Nephron (organoid): Measurements from ENCODE around the gene ZNF629.
A peak's percentile ranks its signal among the peaks of the same experiment; 100 is the strongest.

Source experiments
- H3K27ac Mint-ChIP-seq, 3 experiments: 2 replicates each; pipeline ENCODE4 v1.8.0; 2020; ENCODE audit warnings: mixed read lengths in 3 of 3, mild to moderate bottlenecking in 2 of 3, moderate library complexity in 1 of 3
- H3K27me3 Mint-ChIP-seq: 2 replicates; pipeline ENCODE4 v1.8.0; 2021; ENCODE audit warnings: low read depth, mild to moderate bottlenecking, moderate library complexity, mixed read lengths
- H3K36me3 Mint-ChIP-seq: 2 replicates; pipeline ENCODE4 v1.8.0; 2020; ENCODE audit warnings: low read depth, mixed read lengths
- H3K4me1 Mint-ChIP-seq: 2 replicates; pipeline ENCODE4 v1.8.0; 2020; ENCODE audit warnings: mixed read lengths
- H3K4me3 Mint-ChIP-seq, 3 experiments: 2 replicates each; pipeline ENCODE4 v1.8.0; 2020; ENCODE audit warnings: mild to moderate bottlenecking in 3 of 3, mixed read lengths in 3 of 3, moderate library complexity in 2 of 3
- H3K9me3 Mint-ChIP-seq: 2 replicates; pipeline ENCODE4 v1.8.0; 2020; ENCODE audit warnings: mixed read lengths
- CTCF ChIP-seq, 3 experiments: fragments of 200-600 bp; sonication (generic); IDR thresholded peaks; one replicate each; pipeline ENCODE4 v1.5.0; 2021; ENCODE audit warnings: antibody characterized with exemption in 3 of 3; ENCODE audit not compliant: unreplicated experiment in 3 of 3

The ZNF629 gene

GRCh38 chr16:30782486-30783279, 4.3 kb downstream of the ZNF629 start:
- peaks cover 29% of the 10 kb centered on the region for H3K36me3 Mint-ChIP-seq
- H3K9me3 Mint-ChIP-seq = no peaks in the 10 kb centered on the region
- no peaks in the 10 kb centered on the region for H3K27me3 Mint-ChIP-seq
- peaks cover 29% of the 10 kb centered on the region for H3K4me1 Mint-ChIP-seq
- H3K27ac Mint-ChIP-seq = no peak overlapping the region
- no peak for TF ChIP-seq CTCF (IDR thresholded peaks at IDR 0.05; ENCODE audit: unreplicated experiment in 3 of 3)
- H3K4me3 Mint-ChIP-seq = peak overlapping the region in 2 of 3 experiments; percentile 32 to 46

- peaks cover 29% of the 10 kb centered on the region for H3K36me3 Mint-ChIP-seq
- H3K27me3 Mint-ChIP-seq = no peaks in the 10 kb centered on the region
- H3K4me3 Mint-ChIP-seq = peak overlapping the region in 1 of 3 experiments; percentile 59
- H3K27ac Mint-ChIP-seq = peak overlapping the region in 1 of 3 experiments; percentile 1
- TF ChIP-seq CTCF (IDR thresholded peaks at IDR 0.05; ENCODE audit: unreplicated experiment in 3 of 3) = no peak
- H3K9me3 Mint-ChIP-seq = no peaks in the 10 kb centered on the region
- peaks cover 29% of the 10 kb centered on the region for H3K4me1 Mint-ChIP-seq
Measured at GRCh38 chr16:30780549-30780948, 6.5 kb downstream of the ZNF629 start.

GRCh38 chr16:30780021-30780420, 7.0 kb downstream of the ZNF629 start:
- peak overlapping the region in 2 of 3 experiments; percentile 28 to 39 for H3K4me3 Mint-ChIP-seq
- no peak for TF ChIP-seq CTCF (IDR thresholded peaks at IDR 0.05; ENCODE audit: unreplicated experiment in 3 of 3)
- no peaks in the 10 kb centered on the region for H3K27me3 Mint-ChIP-seq
- peaks cover 31% of the 10 kb centered on the region for H3K4me1 Mint-ChIP-seq
- H3K36me3 Mint-ChIP-seq = peaks cover 29% of the 10 kb centered on the region
- H3K9me3 Mint-ChIP-seq = no peaks in the 10 kb centered on the region
- H3K27ac Mint-ChIP-seq = peak overlapping the region in 1 of 3 experiments; percentile 38

GRCh38 chr16:30779596-30779995, 7.4 kb downstream of the ZNF629 start:
- peaks cover 27% of the 10 kb centered on the region for H3K4me1 Mint-ChIP-seq
- no peaks in the 10 kb centered on the region for H3K27me3 Mint-ChIP-seq
- peaks cover 29% of the 10 kb centered on the region for H3K36me3 Mint-ChIP-seq
- H3K27ac Mint-ChIP-seq = peak overlapping the region in 1 of 3 experiments; percentile 38
- no peaks in the 10 kb centered on the region for H3K9me3 Mint-ChIP-seq
- H3K4me3 Mint-ChIP-seq = peak overlapping the region; percentile 39 to 73 (median 61)
- TF ChIP-seq CTCF (IDR thresholded peaks at IDR 0.05; ENCODE audit: unreplicated experiment in 3 of 3) = no peak

- Mint-ChIP-seq H3K27ac (peak overlapping the region; percentile 63 to 92 (median 75)), H3K36me3 (peaks cover 29% of the 10 kb centered on the region), H3K4me1 (peaks cover 27% of the 10 kb centered on the region), H3K9me3 (no peaks in the 10 kb centered on the region), H3K27me3 (no peaks in the 10 kb centered on the region), H3K4me3 (peak overlapping the region; percentile 61 to 91 (median 73))
- TF ChIP-seq CTCF (IDR thresholded peaks at IDR 0.05; ENCODE audit: unreplicated experiment in 3 of 3) = no peak
Measured at GRCh38 chr16:30778549-30779244, 8.3 kb downstream of the ZNF629 start.
